K562 (cell line): ENCODE results near the gene CRAMP1. TPM values are rescaled to one million over a fixed set of nuclear protein-coding genes. Genes with fewer than 3 reads are reported as not detected.

Experiments used
- ATAC-seq: fragments of 200-7000 bp; cut with Tn5 transposase; 3 replicates; pipeline ENCODE4 v1.9.1; 2020; ENCODE audit warnings: moderate library complexity
- BruUV-seq: library from RNA; stranded (reverse); fragments of 400-500 nt; replicated peaks from 2 replicates; lab custom pipeline; 2021; lab: Mats Ljungman, UMichigan
- CTCF ChIA-PET: fragments of 300-600 bp; formaldehyde crosslinking; extraction: SDS; loops from one replicate; lab custom pipeline; 2021; ENCODE audit warnings: low intra/inter-chr PET ratio; lab: Yijun Ruan, JAX
- POLR2A ChIA-PET: fragments of 300-600, 350-650 bp; sonication (Branson Sonifier 250); formaldehyde crosslinking; extraction: SDS; loops from one replicate; lab custom pipeline; 2021; ENCODE audit warnings: antibody characterized with exemption, inconsistent platforms; lab: Yijun Ruan, JAX
- DNase-seq, 4 experiments: peaks; one replicate each; pipeline versions ENCODE4 v3.0.0 to v3.0.0-alpha.2; 2011 to 2018; ENCODE audit warnings: low spot score in 3 of 4, mixed read lengths in 3 of 4; ENCODE audit errors: extremely low read depth in 1 of 4
- FAIRE-seq: peaks from 2 replicates; lab custom pipeline; 2011; peaks lifted over from hg19 to GRCh38; lab: Jason Lieb, UNC
- H2AFZ ChIP-seq: 2 replicates; pipeline ENCODE4 v1.6.0; 2011; ENCODE audit warnings: low read depth, low read length, control low read depth, inconsistent platforms
- H3K27ac ChIP-seq: fragments of 200-600 bp; 3 replicates; pipeline ENCODE4 v1.8.0; 2011; ENCODE audit warnings: low read depth, mild to moderate bottlenecking, control low read depth, inconsistent platforms, low read length, moderate library complexity, mixed read lengths; ENCODE audit errors: extremely low read depth
- H3K27me3 ChIP-seq, 2 experiments: fragments of 300-600 bp in 1 of 2; 2 replicates in 1 of 2; 3 replicates in 1 of 2; pipeline versions ENCODE4 v1.6.0 to v1.8.0; 2011; ENCODE audit warnings: inconsistent platforms in 2 of 2, low read length in 2 of 2, mild to moderate bottlenecking in 1 of 2, mixed read lengths in 1 of 2, moderate library complexity in 1 of 2; ENCODE audit not compliant: control insufficient read depth in 2 of 2, insufficient read depth in 2 of 2
- H3K36me3 ChIP-seq: fragments of 300-600 bp; 3 replicates; pipeline ENCODE4 v1.8.0; 2011; ENCODE audit warnings: mild to moderate bottlenecking, low read length, inconsistent platforms; ENCODE audit not compliant: control insufficient read depth, insufficient read depth
- H3K4me1 ChIP-seq, 2 experiments: fragments of 200-600 bp in 1 of 2; replicated peaks in 1 of 2; 2 replicates in 1 of 2; 3 replicates in 1 of 2; pipeline versions ENCODE4 v1.5.1 to v1.8.0; 2011; ENCODE audit warnings: inconsistent platforms in 2 of 2, low read length in 2 of 2, mild to moderate bottlenecking in 1 of 2, mixed read lengths in 1 of 2, moderate library complexity in 1 of 2; ENCODE audit not compliant: control insufficient read depth in 2 of 2, insufficient read depth in 2 of 2
- H3K4me2 ChIP-seq: 2 replicates; pipeline ENCODE4 v1.6.1; 2011; ENCODE audit warnings: low read length, control low read depth, inconsistent platforms, mixed read lengths; ENCODE audit not compliant: insufficient read depth
- H3K4me3 ChIP-seq: fragments of 200-600 bp; sonication (generic), shearing (Covaris generic); 2 replicates; pipeline ENCODE4 v1.5.1; 2016; ENCODE audit warnings: control low read depth, inconsistent platforms
- H3K79me2 ChIP-seq: fragments of 200-600 bp; 3 replicates; pipeline ENCODE4 v1.8.0; 2011; ENCODE audit warnings: low read length, inconsistent platforms; ENCODE audit not compliant: control insufficient read depth, insufficient read depth
- H3K9ac ChIP-seq, 2 experiments: 2 replicates each; pipeline versions ENCODE4 v1.6.0 to v1.6.1; 2011; ENCODE audit warnings: low read depth in 2 of 2, low read length in 2 of 2, control low read depth in 1 of 2, inconsistent platforms in 1 of 2, mild to moderate bottlenecking in 1 of 2, mixed read lengths in 1 of 2; ENCODE audit not compliant: insufficient read depth in 1 of 2
- H3K9me1 ChIP-seq: one replicate; pipeline ENCODE4 v1.6.0; 2011; ENCODE audit warnings: inconsistent platforms, mild to moderate bottlenecking, low read length, moderate library complexity; ENCODE audit not compliant: control insufficient read depth, insufficient read depth
- H3K9me3 ChIP-seq: replicated peaks from 2 replicates; pipeline ENCODE4 v1.5.1; 2011; ENCODE audit warnings: low read depth, low read length, inconsistent platforms; ENCODE audit not compliant: control insufficient read depth, insufficient read depth
- H4K20me1 ChIP-seq: replicated peaks from 2 replicates; pipeline ENCODE4 v1.6.1; 2011; ENCODE audit warnings: low read length, inconsistent platforms, mixed read lengths; ENCODE audit not compliant: control insufficient read depth, insufficient read depth
- BCOR ChIP-seq: fragments of 450-650 bp; IDR thresholded peaks from 2 replicates; pipeline ENCODE4 v1.6.1; 2016
- CHD4 ChIP-seq: fragments of 200-600 bp; sonication (generic); IDR thresholded peaks from 3 replicates; pipeline ENCODE4 v1.6.1; 2012; ENCODE audit warnings: low read depth, mild to moderate bottlenecking, mixed read lengths, low read length, inconsistent platforms; ENCODE audit not compliant: insufficient read depth, insufficient replicate concordance, poor library complexity, severe bottlenecking
- KDM1A ChIP-seq, 2 experiments: fragments of 450-650 bp; IDR thresholded peaks; 2 replicates each; pipeline ENCODE4 v1.6.1; 2016; ENCODE audit warnings: mild to moderate bottlenecking in 2 of 2
- KLF6 ChIP-seq: fragments of 250-450 bp; sonication (Bioruptor Pico); IDR thresholded peaks from 2 replicates; pipeline ENCODE4 v1.4.0; 2020; ENCODE audit warnings: mild to moderate bottlenecking, moderate library complexity, borderline replicate concordance
- RBM25 ChIP-seq: fragments of 200-400 bp; formaldehyde crosslinking; IDR thresholded peaks from 2 replicates; pipeline ENCODE4 v1.6.1; 2018; ENCODE audit warnings: low read length, low read depth, moderate library complexity; ENCODE audit not compliant: severe bottlenecking
- ZFP36 ChIP-seq: fragments of 150-350 bp; IDR thresholded peaks from 2 replicates; pipeline ENCODE4 v1.6.1; 2018; ENCODE audit warnings: low read length, low read depth; ENCODE audit not compliant: partially characterized antibody
- WGBS: fragments of 100-300 bp; shearing (Covaris generic); methylation state at CpG from one replicate; pipeline ENCODE4 v1.1.6; 2016; ENCODE audit warnings: low coverage, mixed read lengths; ENCODE audit not compliant: insufficient coverage; ENCODE audit errors: missing lambda C conversion rate; 5-methylcytosine and 5-hydroxymethylcytosine counted together
- in situ Hi-C: fragments of 300-500 bp; cut with MboI; formaldehyde crosslinking; loops from 4 replicates; pipeline ENCODE4 v1.15.0; 2018; ENCODE audit warnings: inconsistent platforms, mixed read lengths
- intact Hi-C: fragments of 100-400 bp; cut with micrococcal nuclease; formaldehyde crosslinking; loops from 2 replicates; pipeline ENCODE4 v1.14.2; 2022
- polyA plus RNA-seq, 8 experiments: library from polyadenylated mRNA; depleted of rRNA in 4 of 8; stranded (reverse) in 5 of 8; unstranded in 3 of 8; fragments of >200 nt; fragmentation: Nextera tagmentation in 2 of 8; fragmentation: Illumina TruSeq in 1 of 8; extraction: Ambion mirVana in 2 of 8; extraction: Trizol in 1 of 8; gene quantifications; 2 replicates each; pipeline versions ENCODE4 v1.2.1 to v1.2.3, GENCODE V29; 2011 to 2014; ENCODE audit warnings: inconsistent platforms in 1 of 8, missing spikeins in 1 of 8
- total RNA-seq, 7 experiments: library from RNA; depleted of rRNA in 6 of 7; stranded (reverse); fragments of >200 nt in 6 of 7; fragmentation: Illumina TruSeq in 2 of 7; extraction: Trizol in 2 of 7; gene quantifications; 2 replicates each; pipeline versions ENCODE4 v1.2.1 to v1.2.3, GENCODE V29; 2011 to 2021; ENCODE audit warnings: low replicate concordance in 1 of 7

Gene CRAMP1
- total and polyA plus RNA-seq, 9 of the 15 experiments (the other 6 are each of a cell fraction or from before 2014, with no cell fraction given) = 0.52 to 20.8 (median 7.5) TPM

DNA sequence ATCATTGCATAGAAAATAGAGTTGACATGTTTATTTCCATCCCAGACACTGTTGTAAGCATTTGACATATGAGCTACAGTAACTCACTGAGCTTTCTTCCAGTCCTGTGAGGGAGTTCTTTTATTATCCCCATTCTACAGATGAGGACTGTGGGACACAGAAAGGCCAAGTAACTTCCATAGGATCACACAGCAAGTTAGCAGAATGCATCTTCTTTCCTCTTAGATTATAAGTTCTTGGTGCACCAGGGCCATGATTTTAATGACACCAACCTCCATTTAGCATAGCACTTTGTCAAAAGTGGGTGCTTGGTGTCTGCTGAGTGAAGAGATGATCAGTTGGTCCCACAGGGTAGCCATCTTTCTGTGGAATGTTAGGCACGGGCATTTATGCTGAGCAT lies 78.7 kb downstream of the CRAMP1 start:
- Histone ChIP-seq H2AFZ (no peak overlapping the region), H3K36me3 (peaks cover 94% of the 10 kb centered on the region), H3K4me3 (no peak overlapping the region), H3K27ac (no peak overlapping the region), H4K20me1 (peaks cover 3% of the 10 kb centered on the region; the same call in 1 of the 2 replicates), H3K27me3 (no peaks in the 10 kb centered on the region), H3K9me1 (no peaks in the 10 kb centered on the region), H3K4me2 (no peak overlapping the region), H3K4me1 (peaks cover 0 to 4% of the 10 kb centered on the region in 2 experiments; a peak in 1 of 5 replicates), H3K9me3 (no peaks in the 10 kb centered on the region), H3K79me2 (peaks cover 78% of the 10 kb centered on the region), H3K9ac (no peak overlapping the region)
- TF ChIP-seq ZFP36 = peak; percentile 24
- peak; percentile 66 for TF ChIP-seq RBM25
- peak; percentile 67; the same call in 1 of the 2 replicates for TF ChIP-seq BCOR
- TF ChIP-seq CHD4 = no peak
- 0 out of 4 replicates have a peak, but pooled peaks of 1 of the 2 experiments have one; percentile 14 for TF ChIP-seq KDM1A (IDR thresholded peaks at IDR 0.05)
- no peak for TF ChIP-seq KLF6 (CRISPR knock-in tag)
- in situ Hi-C loops = no loop called here
- no peak for FAIRE-seq
- no peak for DNase-seq
- BruUV-seq = no TSS peak
- ChIA-PET CTCF (no interaction called here), POLR2A (interaction anchor here (0.6 to 1.7 kb wide), 5 partner anchors 12 to 178 kb away, joined by 3 to 4 read pairs (median 3); partner anchors contain the start of gene MAPK8IP3)
- no peak for ATAC-seq
- WGBS = 100% methylated on average over 1 of the region's 1 CpG
- intact Hi-C loops = no loop called here
